WERI-Rb-1 (cell line): ENCODE measurements around the gene USP30.

Experiments used
- DNase-seq: peaks from one replicate; pipeline ENCODE4 v3.0.0-alpha.2; 2020
- H3K27ac ChIP-seq: fragments of 250-450 bp; sonication (Bioruptor Pico); 2 replicates; pipeline ENCODE4 v1.5.1; 2020; ENCODE audit warnings: mild to moderate bottlenecking, moderate library complexity
- H3K27me3 ChIP-seq: fragments of 250-450 bp; sonication (Bioruptor Pico); 2 replicates; pipeline ENCODE4 v1.5.1; 2021; ENCODE audit warnings: mild to moderate bottlenecking, low read depth, moderate library complexity; ENCODE audit not compliant: insufficient read depth, severe bottlenecking
- H3K36me3 ChIP-seq: fragments of 250-450 bp; sonication (Bioruptor Pico); 2 replicates; pipeline ENCODE4 v1.5.1; 2020; ENCODE audit warnings: mild to moderate bottlenecking, moderate library complexity
- H3K4me3 ChIP-seq: 2 replicates; pipeline ENCODE4 v1.5.1; 2011; ENCODE audit warnings: low read depth, mild to moderate bottlenecking, control low read depth, low read length
- H3K9me3 ChIP-seq: fragments of 250-450 bp; sonication (Bioruptor Pico); 2 replicates; pipeline ENCODE4 v1.5.1; 2021; ENCODE audit warnings: mild to moderate bottlenecking, moderate library complexity; ENCODE audit not compliant: severe bottlenecking
- TF ChIP-seq, protein P1 (sequence below): IDR thresholded peaks from 2 replicates; pipeline ENCODE4 v1.5.1; 2011; ENCODE audit warnings: low read depth, mild to moderate bottlenecking, control low read depth, inconsistent platforms, low read length

Gene USP30

DNA sequence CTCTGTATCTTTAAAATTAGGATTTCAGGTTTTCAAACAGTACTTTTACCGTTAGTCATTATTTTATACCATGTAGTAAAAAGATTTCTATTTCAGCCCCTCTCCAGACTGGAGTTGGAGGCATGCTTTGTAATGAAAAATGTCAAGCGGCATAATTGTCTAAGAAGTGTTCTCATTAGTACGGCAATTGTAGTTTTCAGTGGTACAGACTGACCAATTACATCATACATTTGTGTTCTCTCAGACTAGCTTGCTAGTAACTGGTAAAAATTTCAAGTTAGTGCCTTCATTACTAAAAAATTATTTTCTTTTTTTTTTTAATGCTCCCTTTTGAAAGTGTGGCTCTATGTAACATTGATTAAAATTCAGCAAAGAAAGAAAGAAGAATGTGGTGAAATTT, 4.5 kb downstream of the USP30 start:
- no peak overlapping the region for H3K27ac ChIP-seq
- no peaks in the 10 kb centered on the region for H3K27me3 ChIP-seq
- TF ChIP-seq, protein P1, sequence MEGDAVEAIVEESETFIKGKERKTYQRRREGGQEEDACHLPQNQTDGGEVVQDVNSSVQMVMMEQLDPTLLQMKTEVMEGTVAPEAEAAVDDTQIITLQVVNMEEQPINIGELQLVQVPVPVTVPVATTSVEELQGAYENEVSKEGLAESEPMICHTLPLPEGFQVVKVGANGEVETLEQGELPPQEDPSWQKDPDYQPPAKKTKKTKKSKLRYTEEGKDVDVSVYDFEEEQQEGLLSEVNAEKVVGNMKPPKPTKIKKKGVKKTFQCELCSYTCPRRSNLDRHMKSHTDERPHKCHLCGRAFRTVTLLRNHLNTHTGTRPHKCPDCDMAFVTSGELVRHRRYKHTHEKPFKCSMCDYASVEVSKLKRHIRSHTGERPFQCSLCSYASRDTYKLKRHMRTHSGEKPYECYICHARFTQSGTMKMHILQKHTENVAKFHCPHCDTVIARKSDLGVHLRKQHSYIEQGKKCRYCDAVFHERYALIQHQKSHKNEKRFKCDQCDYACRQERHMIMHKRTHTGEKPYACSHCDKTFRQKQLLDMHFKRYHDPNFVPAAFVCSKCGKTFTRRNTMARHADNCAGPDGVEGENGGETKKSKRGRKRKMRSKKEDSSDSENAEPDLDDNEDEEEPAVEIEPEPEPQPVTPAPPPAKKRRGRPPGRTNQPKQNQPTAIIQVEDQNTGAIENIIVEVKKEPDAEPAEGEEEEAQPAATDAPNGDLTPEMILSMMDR = no peak
- DNase-seq = no peak
- H3K9me3 ChIP-seq = no peaks in the 10 kb centered on the region
- no peaks in the 10 kb centered on the region; the same call in none of the 2 replicates for H3K36me3 ChIP-seq
- H3K4me3 ChIP-seq = no peak overlapping the region

DNA sequence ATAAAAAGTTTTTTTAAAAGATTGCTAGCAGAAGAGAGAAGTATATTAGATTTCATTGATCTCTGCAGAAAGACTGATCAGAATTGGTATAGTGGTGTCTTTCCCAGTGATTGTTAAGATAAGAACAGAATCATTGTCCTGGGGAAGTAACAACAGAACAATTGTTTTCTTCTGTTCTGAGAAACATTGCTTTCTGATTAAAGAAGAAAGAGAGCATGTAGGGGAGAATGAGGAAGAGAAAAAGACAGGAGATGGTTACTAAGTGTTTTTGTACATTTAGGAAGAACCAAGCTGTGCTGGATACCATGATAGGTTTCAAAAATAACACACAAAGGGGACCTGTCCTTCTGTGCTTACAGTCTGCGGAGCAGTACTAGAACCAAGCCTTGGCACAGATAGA, 5.0 kb downstream of the USP30 start:
- Histone ChIP-seq H3K4me3 (no peak overlapping the region), H3K27me3 (no peaks in the 10 kb centered on the region), H3K9me3 (no peaks in the 10 kb centered on the region), H3K27ac (no peak overlapping the region), H3K36me3 (no peaks in the 10 kb centered on the region; the same call in none of the 2 replicates)
- TF ChIP-seq, protein P1 = no peak
- DNase-seq = no peak

DNA sequence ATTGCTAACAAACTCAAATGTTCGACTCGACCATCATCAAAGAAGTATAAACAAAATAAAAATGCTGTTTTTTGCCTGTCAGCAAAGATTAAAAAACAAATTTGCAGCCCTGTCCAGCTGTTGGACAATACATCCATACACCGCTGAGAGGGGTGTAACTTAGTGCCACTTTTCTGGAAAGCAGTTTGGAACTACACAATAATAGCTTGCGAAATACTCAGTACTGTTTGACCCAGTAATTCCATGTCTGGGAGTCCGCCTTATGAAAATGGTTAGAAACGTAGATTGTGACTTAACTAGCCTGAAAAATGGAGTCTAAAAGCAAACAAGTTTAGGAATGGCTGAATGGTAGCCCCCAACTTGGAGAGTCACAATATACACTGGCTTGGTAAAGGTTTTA, 6.4 kb downstream of the USP30 start:
- Histone ChIP-seq H3K27ac (no peak overlapping the region), H3K4me3 (no peak overlapping the region), H3K36me3 (peaks cover 4% of the 10 kb centered on the region), H3K9me3 (no peaks in the 10 kb centered on the region), H3K27me3 (no peaks in the 10 kb centered on the region)
- TF ChIP-seq, protein P1 = no peak
- no peak for DNase-seq

DNA sequence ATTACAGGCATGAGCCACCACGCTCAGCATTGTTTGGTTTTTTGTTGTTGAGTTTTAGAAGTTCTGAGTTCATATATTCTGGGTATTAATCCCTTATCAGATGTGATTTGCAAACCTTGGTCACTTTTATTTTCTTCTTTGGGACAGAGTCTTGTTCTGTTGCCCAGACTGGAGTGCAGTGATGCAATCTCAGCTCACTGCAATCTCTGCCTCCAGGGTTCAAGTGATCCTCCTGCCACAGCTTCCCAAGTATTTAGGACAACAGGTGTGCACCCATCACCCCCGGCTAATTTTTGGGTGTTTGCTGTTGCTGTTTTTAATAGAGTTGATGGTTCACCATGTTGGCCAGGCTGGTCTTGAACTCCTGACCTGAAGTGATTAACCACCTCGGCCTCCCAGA, 11.8 kb downstream of the USP30 start:
- H3K27ac ChIP-seq = no peak overlapping the region
- no peak overlapping the region for H3K4me3 ChIP-seq
- H3K36me3 ChIP-seq = peaks cover 23% of the 10 kb centered on the region
- TF ChIP-seq, protein P1 = no peak
- no peaks in the 10 kb centered on the region for H3K27me3 ChIP-seq
- DNase-seq = no peak
- no peaks in the 10 kb centered on the region for H3K9me3 ChIP-seq

DNA sequence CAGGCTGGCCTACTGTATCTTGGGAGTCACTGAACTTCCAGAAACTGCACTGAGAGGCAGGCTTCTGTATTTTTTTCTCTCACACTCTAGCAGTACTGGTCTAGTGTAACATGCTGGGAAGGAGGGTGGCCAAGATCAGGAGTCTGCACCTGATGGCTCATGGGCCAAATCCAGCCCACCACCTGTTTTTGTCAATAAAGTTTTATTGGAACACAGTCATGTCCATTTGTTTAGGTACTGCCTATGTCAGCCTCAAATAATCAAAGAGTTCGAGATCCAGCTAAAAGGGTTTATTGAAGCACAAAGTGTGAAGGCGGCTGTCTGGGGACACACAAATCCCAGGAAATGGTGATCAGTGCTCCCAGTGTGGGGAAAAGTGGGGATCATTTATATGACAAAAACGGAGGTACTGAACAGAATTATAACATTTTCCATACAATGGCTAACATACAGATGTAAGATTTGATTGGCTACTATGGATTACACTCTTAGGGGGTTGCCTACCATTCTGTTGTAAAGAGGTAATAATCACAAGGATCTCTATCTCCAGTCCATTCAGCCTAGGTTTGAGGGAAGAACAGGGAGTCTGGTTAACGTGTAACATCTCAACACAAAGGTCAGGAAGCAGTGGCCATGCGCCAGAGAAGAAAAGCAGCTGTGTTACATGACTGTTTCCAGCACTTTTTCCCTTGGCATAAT, 12.9 kb downstream of the USP30 start:
- H3K27ac ChIP-seq = no peak overlapping the region

More for the DNA sequence above, 12.9 kb downstream of the USP30 start:
- no peaks in the 10 kb centered on the region for H3K27me3 ChIP-seq
- H3K9me3 ChIP-seq = no peaks in the 10 kb centered on the region
- TF ChIP-seq, protein P1 = no peak
- DNase-seq = no peak
- no peak overlapping the region for H3K4me3 ChIP-seq
- peaks cover 26% of the 10 kb centered on the region for H3K36me3 ChIP-seq
